ENCODE measurements around the gene TDRD7. TPM values are rescaled to one million over a fixed set of nuclear protein-coding genes. Genes with fewer than 3 reads are reported as not detected.

The TDRD7 gene
- total and polyA plus RNA-seq, 2 of the 8 experiments (the other 6 are each of a cell fraction or from before 2014, with no cell fraction given): 1.2 to 2.3 TPM

GRCh38 chr9:97445119-97445701 lies 33.3 kb downstream of the TDRD7 start:
- Histone ChIP-seq H3K23ac (ENCODE audit: insufficient read length) (no peak overlapping the region), H3K4me2 (ENCODE audit: insufficient read depth in 1 of 2, low read depth in 2 of 2, low read length in 2 of 2) (no peak overlapping the region), H3K36me3 (ENCODE audit: control insufficient read depth in 2 of 4, insufficient read depth in 4 of 4, low read length in 3 of 4) (no peaks in the 10 kb centered on the region), H3K18ac (ENCODE audit: extremely low read depth, low read length) (no peak overlapping the region), H3K56ac (replicated peaks; ENCODE audit: insufficient read length, low read depth, low read length) (no peak overlapping the region), H3K4ac (replicated peaks; ENCODE audit: insufficient read length, low read depth, low read length) (no peak overlapping the region), H2BK120ac (replicated peaks; ENCODE audit: low read depth, low read length) (no peak overlapping the region), H2BK5ac (ENCODE audit: low read depth, low read length) (no peak overlapping the region), H2BK12ac (ENCODE audit: low read depth, low read length) (no peak overlapping the region), H2BK20ac (ENCODE audit: low read length) (no peak overlapping the region), H4K20me1 (replicated peaks in 1 of 2; ENCODE audit: control insufficient read depth in 1 of 2, insufficient read depth in 2 of 2, low read length in 2 of 2) (no peaks in the 10 kb centered on the region), H3K9ac (replicated peaks in 1 of 4; ENCODE audit: extremely low read depth in 1 of 4, low read depth in 3 of 4, low read length in 3 of 4) (no peak overlapping the region), H2AFZ (ENCODE audit: low read length) (no peak overlapping the region), H3K79me2 (ENCODE audit: control insufficient read depth in 1 of 2, insufficient read depth in 2 of 2, low read length in 2 of 2) (no peaks in the 10 kb centered on the region), H2AK5ac (ENCODE audit: low read depth, low read length) (no peak overlapping the region), H3K4me1 (replicated peaks in 1 of 4; ENCODE audit: control insufficient read depth in 3 of 4, insufficient read depth in 4 of 4, low read length in 3 of 4) (no peaks in the 10 kb centered on the region), H3K23me2 (ENCODE audit: low read depth, low read length) (no peaks in the 10 kb centered on the region), H3K14ac (ENCODE audit: insufficient read length) (no peak overlapping the region), H3K27me3 (replicated peaks in 1 of 4; ENCODE audit: control insufficient read depth in 3 of 4, extremely low read depth in 1 of 4, insufficient read depth in 3 of 4, low read length in 3 of 4) (no peaks in the 10 kb centered on the region), H3K79me1 (ENCODE audit: low read depth, low read length) (no peaks in the 10 kb centered on the region), H4K5ac (ENCODE audit: insufficient read length, low read depth, low read length) (no peak overlapping the region), H3K27ac (ENCODE audit: low read depth, low read length) (no peak overlapping the region), H4K91ac (replicated peaks; ENCODE audit: insufficient read length, low read length) (no peak overlapping the region), H4K8ac (ENCODE audit: extremely low read depth, insufficient read depth, low read length) (no peak overlapping the region), H3K9me3 (ENCODE audit: insufficient read depth in 2 of 2, low read depth in 1 of 2, low read length in 1 of 2) (no peaks in the 10 kb centered on the region), H3K4me3 (ENCODE audit: extremely low read depth in 1 of 4, insufficient read depth in 2 of 4, low read depth in 3 of 4, low read length in 4 of 4) (no peak overlapping the region), H2BK15ac (ENCODE audit: low read length) (no peak overlapping the region)
- FAIRE-seq: no peak
- no peak for DNase-seq (ENCODE audit: low read depth in 1 of 2, low spot score in 2 of 2)
- ChIA-PET POLR2A (ENCODE audit: partially characterized antibody) (no interaction called here), CTCF (ENCODE audit: partially characterized antibody) (interaction anchor here (0.6 to 2.0 kb wide), 3 partner anchors 25 to 401 kb away, joined by 3 to 5 read pairs (median 3); no protein-coding TSS in a partner anchor)
- 89% methylated on average over 2 of the region's 2 CpGs; no CpG with 5 or more reads in 1 of the 2 experiments for WGBS, 2 experiments (ENCODE audit: extremely low coverage in 1 of 2, insufficient coverage in 1 of 2, insufficient read length in 1 of 2, insufficient replicate concordance in 2 of 2, low coverage in 1 of 2, low lambda C conversion rate in 2 of 2, missing lambda C conversion rate in 1 of 2)
- no peak for TF ChIP-seq KDM1A (IDR thresholded peaks at IDR 0.05; ENCODE audit: borderline replicate concordance, low read length)
- no peak for TF ChIP-seq ASH2L (IDR thresholded peaks at IDR 0.05; ENCODE audit: low read length)
- no peak for TF ChIP-seq JUND (IDR thresholded peaks at IDR 0.05; ENCODE audit: low read length)
- no peak for TF ChIP-seq CTBP2 (IDR thresholded peaks at IDR 0.05; ENCODE audit: borderline replicate concordance, insufficient read depth, insufficient read length, low read length)
- TF ChIP-seq SIN3A (conservative IDR thresholded peaks at IDR 0.05 in 1 of 2, IDR thresholded peaks at IDR 0.05 in 1 of 2; ENCODE audit: low read depth in 1 of 2, low read length in 2 of 2): no peak
- TF ChIP-seq BRCA1 (IDR thresholded peaks at IDR 0.05; ENCODE audit: low read depth, low read length): no peak
- no peak for TF ChIP-seq RAD21 (IDR thresholded peaks at IDR 0.05 in 1 of 2, conservative IDR thresholded peaks at IDR 0.05 in 1 of 2; ENCODE audit: low read depth in 2 of 2, low read length in 2 of 2)
- no peak for TF ChIP-seq KDM4A (IDR thresholded peaks at IDR 0.05; ENCODE audit: low read depth, low read length, severe bottlenecking)
- no peak for TF ChIP-seq RNF2 (IDR thresholded peaks at IDR 0.05; ENCODE audit: borderline replicate concordance, low read depth, low read length, missing control alignments, poor library complexity, severe bottlenecking)
- no peak for TF ChIP-seq CHD1 (IDR thresholded peaks at IDR 0.05; ENCODE audit: low read depth, low read length)
- TF ChIP-seq RBBP5 (IDR thresholded peaks at IDR 0.05; ENCODE audit: borderline replicate concordance, low read depth, low read length): no peak
- no peak for TF ChIP-seq TBP (IDR thresholded peaks at IDR 0.05; ENCODE audit: low read depth, low read length)
- no peak for TF ChIP-seq CEBPB (IDR thresholded peaks at IDR 0.05; ENCODE audit: low read depth, low read length)

Measured in H1 (cell line).